NCI-H524 treated with DMSO at 0.1 percent for 48 hours (cell line): ENCODE data around the gene SPON1.
"Not testable (repeated sequence)": the region's sequence is repeated elsewhere in the genome, so short reads cannot be mapped to it uniquely, and the experiment has no call there.

ENCODE experiments used
- DNase-seq: peaks from one replicate; lab custom pipeline; 2025; lab: John Stamatoyannopoulos, UW

Gene SPON1

GRCh38 chr11:14124886-14125285, 162.4 kb downstream of the SPON1 start:
- no peak for DNase-seq

GRCh38 chr11:14125529-14125928, 163.0 kb downstream of the SPON1 start:
- DNase-seq: no peak

GRCh38 chr11:14127679-14128078, 165.2 kb downstream of the SPON1 start:
- no peak for DNase-seq

GRCh38 chr11:14132312-14132711, 169.8 kb downstream of the SPON1 start:
- DNase-seq: peak; percentile 76

GRCh38 chr11:14133381-14133780, 170.9 kb downstream of the SPON1 start:
- DNase-seq: no peak

- DNase-seq: no peak
Observed at GRCh38 chr11:14136561-14136960, 174.0 kb downstream of the SPON1 start.

GRCh38 chr11:14137284-14137683, 174.8 kb downstream of the SPON1 start:
- DNase-seq: no peak

- no peak for DNase-seq
Observed at GRCh38 chr11:14140991-14141390, 178.5 kb downstream of the SPON1 start.

GRCh38 chr11:14141676-14142075, 179.2 kb downstream of the SPON1 start:
- no peak for DNase-seq

- DNase-seq: no peak
Observed at GRCh38 chr11:14144934-14145333, 182.4 kb downstream of the SPON1 start.

GRCh38 chr11:14148653-14149273, 186.2 kb downstream of the SPON1 start:
- DNase-seq: no peak

GRCh38 chr11:14149683-14150082, 187.2 kb downstream of the SPON1 start:
- no peak for DNase-seq

- DNase-seq: no peak
Observed at GRCh38 chr11:14150878-14151277, 188.4 kb downstream of the SPON1 start.

GRCh38 chr11:14154103-14154502, 191.6 kb downstream of the SPON1 start:
- DNase-seq: not testable (repeated sequence)

GRCh38 chr11:14158393-14158792, 195.9 kb downstream of the SPON1 start:
- DNase-seq: no peak

- no peak for DNase-seq
Observed at GRCh38 chr11:14163576-14163975, 201.1 kb downstream of the SPON1 start.

- DNase-seq: peak; percentile 23
Observed at GRCh38 chr11:14173679-14174078, 211.2 kb downstream of the SPON1 start.

- no peak for DNase-seq
Observed at GRCh38 chr11:14179116-14179820, 216.7 kb downstream of the SPON1 start.

GRCh38 chr11:14181121-14181520, 218.6 kb downstream of the SPON1 start:
- peak; percentile 35 for DNase-seq

GRCh38 chr11:14182833-14183364, 220.4 kb downstream of the SPON1 start:
- DNase-seq: no peak

GRCh38 chr11:14184028-14184940, 221.8 kb downstream of the SPON1 start:
- no peak for DNase-seq

- no peak for DNase-seq
Observed at GRCh38 chr11:14185461-14185860, 222.9 kb downstream of the SPON1 start.
